Vagina (tissue), 2 donors: Measurements from ENCODE around the gene SEC16A.

Source experiments
- POLR2AphosphoS5 ChIP-seq, 2 donors: sonication (generic); formaldehyde crosslinking; IDR thresholded peaks; one replicate each; pipeline ENCODE4 v1.9.0; 2017; ENCODE audit warnings: antibody characterized with exemption in 2 of 2, mild to moderate bottlenecking in 2 of 2, low read depth in 1 of 2; ENCODE audit not compliant: insufficient read depth in 1 of 2
- TF ChIP-seq, protein P1 (sequence below), 3 experiments: fragments of 450-650 bp in 2 of 3; fragments of 200-600 bp in 1 of 3; sonication (generic) in 1 of 3; IDR thresholded peaks; one replicate each; pipeline ENCODE4 v1.5.1; 2017 to 2019; ENCODE audit warnings: antibody characterized with exemption in 3 of 3, mild to moderate bottlenecking in 2 of 3, moderate library complexity in 2 of 3

GRCh38 chr9:136519263-136520052, 36.6 kb upstream of the SEC16A start:
- TF ChIP-seq, protein P1, sequence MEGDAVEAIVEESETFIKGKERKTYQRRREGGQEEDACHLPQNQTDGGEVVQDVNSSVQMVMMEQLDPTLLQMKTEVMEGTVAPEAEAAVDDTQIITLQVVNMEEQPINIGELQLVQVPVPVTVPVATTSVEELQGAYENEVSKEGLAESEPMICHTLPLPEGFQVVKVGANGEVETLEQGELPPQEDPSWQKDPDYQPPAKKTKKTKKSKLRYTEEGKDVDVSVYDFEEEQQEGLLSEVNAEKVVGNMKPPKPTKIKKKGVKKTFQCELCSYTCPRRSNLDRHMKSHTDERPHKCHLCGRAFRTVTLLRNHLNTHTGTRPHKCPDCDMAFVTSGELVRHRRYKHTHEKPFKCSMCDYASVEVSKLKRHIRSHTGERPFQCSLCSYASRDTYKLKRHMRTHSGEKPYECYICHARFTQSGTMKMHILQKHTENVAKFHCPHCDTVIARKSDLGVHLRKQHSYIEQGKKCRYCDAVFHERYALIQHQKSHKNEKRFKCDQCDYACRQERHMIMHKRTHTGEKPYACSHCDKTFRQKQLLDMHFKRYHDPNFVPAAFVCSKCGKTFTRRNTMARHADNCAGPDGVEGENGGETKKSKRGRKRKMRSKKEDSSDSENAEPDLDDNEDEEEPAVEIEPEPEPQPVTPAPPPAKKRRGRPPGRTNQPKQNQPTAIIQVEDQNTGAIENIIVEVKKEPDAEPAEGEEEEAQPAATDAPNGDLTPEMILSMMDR (IDR thresholded peaks at IDR 0.05): no peak
- TF ChIP-seq POLR2AphosphoS5 (IDR thresholded peaks at IDR 0.05; ENCODE audit: insufficient read depth in 1 of 2, low read depth in 1 of 2): no peak
